ENCODE measurements around the gene CDH13. TPM values are rescaled to one million over a fixed set of nuclear protein-coding genes. Genes with fewer than 3 reads are reported as not detected.

The CDH13 gene
- total RNA-seq, 2 donors from 2014 or later, result 228 to 280 TPM

GRCh38 chr16:83031524-83031923 is 404.8 kb downstream of the CDH13 start:
- H3K27ac ChIP-seq, result no peak overlapping the region
- no peaks in the 10 kb centered on the region for H3K9me3 ChIP-seq
- no peaks in the 10 kb centered on the region for H3K27me3 ChIP-seq (replicated peaks; ENCODE audit: insufficient read depth)
- H3K4me3 ChIP-seq, result no peak overlapping the region
- H3K4me1 ChIP-seq (ENCODE audit: control insufficient read depth in 1 of 2, low read depth in 2 of 2), result peaks cover 0 to 3% of the 10 kb centered on the region in 2 donors
- DNase-seq (ENCODE audit: low spot score) (no peak), ATAC-seq (ENCODE audit: insufficient number of reproducible peaks, low FRiP score, low read depth) (no peak)
- H3K36me3 ChIP-seq, result no peaks in the 10 kb centered on the region
- TF ChIP-seq CTCF (IDR thresholded peaks at IDR 0.05), result no peak

- Histone ChIP-seq H3K27ac (no peak overlapping the region), H3K36me3 (no peaks in the 10 kb centered on the region), H3K27me3 (replicated peaks; ENCODE audit: insufficient read depth) (no peaks in the 10 kb centered on the region), H3K9me3 (no peaks in the 10 kb centered on the region), H3K4me1 (ENCODE audit: control insufficient read depth in 1 of 2, low read depth in 2 of 2) (peaks cover 0 to 12% of the 10 kb centered on the region in 2 donors), H3K4me3 (no peak overlapping the region)
- DNase-seq (ENCODE audit: low spot score), result no peak
- no peak for ATAC-seq (ENCODE audit: insufficient number of reproducible peaks, low FRiP score, low read depth)
- no peak for TF ChIP-seq CTCF (IDR thresholded peaks at IDR 0.05)
Observed at GRCh38 chr16:83037102-83037501, 410.3 kb downstream of the CDH13 start.

GRCh38 chr16:83037884-83038283 is 411.1 kb downstream of the CDH13 start:
- H3K4me1 ChIP-seq (ENCODE audit: control insufficient read depth in 1 of 2, low read depth in 2 of 2), result peaks cover 0 to 12% of the 10 kb centered on the region in 2 donors
- no peak for TF ChIP-seq CTCF (IDR thresholded peaks at IDR 0.05)
- no peak for ATAC-seq (ENCODE audit: insufficient number of reproducible peaks, low FRiP score, low read depth)
- no peaks in the 10 kb centered on the region for H3K9me3 ChIP-seq
- H3K27me3 ChIP-seq (replicated peaks; ENCODE audit: insufficient read depth), result no peaks in the 10 kb centered on the region
- no peaks in the 10 kb centered on the region for H3K36me3 ChIP-seq
- no peak overlapping the region for H3K4me3 ChIP-seq
- DNase-seq (ENCODE audit: low spot score), result no peak
- no peak overlapping the region for H3K27ac ChIP-seq

- ATAC-seq (ENCODE audit: insufficient number of reproducible peaks, low FRiP score, low read depth), result no peak
- no peaks in the 10 kb centered on the region for H3K36me3 ChIP-seq
Observed at GRCh38 chr16:83040174-83040573, 413.4 kb downstream of the CDH13 start.

GRCh38 chr16:83044589-83044988 is 417.8 kb downstream of the CDH13 start:
- no peak for TF ChIP-seq CTCF (IDR thresholded peaks at IDR 0.05)
- no peak overlapping the region for H3K27ac ChIP-seq
- no peaks in the 10 kb centered on the region for H3K36me3 ChIP-seq
- DNase-seq (ENCODE audit: low spot score), result no peak
- H3K9me3 ChIP-seq, result no peaks in the 10 kb centered on the region
- H3K4me3 ChIP-seq, result no peak overlapping the region
- no peak for ATAC-seq (ENCODE audit: insufficient number of reproducible peaks, low FRiP score, low read depth)
- no peaks in the 10 kb centered on the region for H3K27me3 ChIP-seq (replicated peaks; ENCODE audit: insufficient read depth)
- no peaks in the 10 kb centered on the region for H3K4me1 ChIP-seq (ENCODE audit: control insufficient read depth in 1 of 2, low read depth in 2 of 2)

More at GRCh38 chr16:83040174-83040573, 413.4 kb downstream of the CDH13 start:
- H3K9me3 ChIP-seq, result no peaks in the 10 kb centered on the region
- H3K4me3 ChIP-seq, result no peak overlapping the region
- peaks cover 0 to 12% of the 10 kb centered on the region in 2 donors for H3K4me1 ChIP-seq (ENCODE audit: control insufficient read depth in 1 of 2, low read depth in 2 of 2)
- no peak for DNase-seq (ENCODE audit: low spot score)
- TF ChIP-seq CTCF (IDR thresholded peaks at IDR 0.05), result no peak
- H3K27me3 ChIP-seq (replicated peaks; ENCODE audit: insufficient read depth), result no peaks in the 10 kb centered on the region
- no peak overlapping the region for H3K27ac ChIP-seq
